ENCODE data around the gene SUSD1. TPM values are rescaled to one million over a fixed set of nuclear protein-coding genes. Genes with fewer than 3 reads are reported as not detected.
A peak's percentile ranks its signal among the peaks of the same experiment; 100 is the strongest.

Gene SUSD1
- total RNA-seq, 1 donor, result 14.5 TPM

DNA sequence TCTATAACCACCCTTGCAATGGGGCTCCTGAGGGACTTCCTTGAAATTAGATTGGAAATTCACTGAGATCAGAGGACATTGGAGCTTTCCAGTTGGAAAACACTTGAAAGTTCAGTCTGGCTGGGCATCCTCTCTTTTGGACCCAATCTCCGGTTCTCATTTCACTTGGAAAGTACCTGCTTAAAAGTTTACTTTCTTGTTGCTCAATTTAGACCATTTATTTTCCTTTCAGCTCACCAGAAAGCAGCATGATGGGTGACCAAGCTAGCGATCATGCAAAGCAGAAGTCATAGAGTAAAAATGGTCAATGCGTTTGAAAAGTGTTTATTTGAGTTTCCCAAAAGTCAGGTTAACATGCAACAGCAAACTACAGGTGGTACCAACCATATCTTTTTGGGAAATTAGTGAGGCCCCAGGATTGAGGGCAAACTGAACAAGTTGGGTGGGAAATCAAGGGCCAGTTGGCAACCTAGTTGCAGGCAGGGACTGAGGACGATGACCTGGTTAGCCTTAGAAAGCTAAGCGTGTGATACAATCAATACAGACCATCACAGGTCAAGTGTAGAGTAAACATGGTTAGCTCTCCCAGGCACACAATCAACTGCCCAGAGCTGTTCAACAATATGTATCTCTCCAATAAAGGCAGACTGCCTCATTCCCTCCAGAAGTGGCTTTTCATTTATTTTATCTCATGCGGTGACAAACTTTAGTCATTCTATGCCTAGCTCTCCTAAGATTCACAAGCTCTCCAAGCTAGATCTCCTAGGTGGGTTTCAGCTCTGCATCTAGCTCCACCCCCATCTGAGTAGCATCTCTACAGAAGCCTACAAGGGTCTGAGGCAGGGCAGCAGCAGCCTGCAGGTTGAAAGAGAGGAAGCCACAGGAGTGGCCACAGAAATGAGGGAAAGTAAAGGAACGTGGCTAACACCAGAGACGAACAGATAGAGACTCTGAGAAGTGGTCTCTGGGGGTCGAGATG is 141.6 kb downstream of the SUSD1 start:
- Histone ChIP-seq H3K4me2 (ENCODE audit: insufficient read depth, low read length) (peak overlapping the region; percentile 8), H3K4me1 (ENCODE audit: insufficient read depth, low read length) (peaks cover 57% of the 10 kb centered on the region)

DNA sequence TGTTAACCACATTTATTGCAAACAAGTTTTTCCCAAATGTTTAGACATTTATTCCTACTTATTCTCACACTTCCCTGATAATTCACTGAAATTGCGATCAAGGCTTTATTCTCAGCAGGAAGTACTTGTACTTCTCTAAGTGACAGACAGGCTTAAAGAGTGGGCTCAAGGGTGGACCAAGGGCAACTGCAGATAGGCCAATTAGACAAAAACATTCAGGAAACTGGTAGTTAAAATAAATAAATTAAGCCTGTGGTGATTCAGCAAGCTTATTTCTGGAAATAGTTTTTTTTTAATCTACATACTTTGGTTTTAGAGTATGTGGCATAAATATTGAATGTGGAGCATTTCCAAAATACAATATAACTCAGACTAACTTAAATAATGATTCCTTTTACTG is 142.4 kb downstream of the SUSD1 start:
- Histone ChIP-seq H3K9me3 (ENCODE audit: low read depth, low read length) (no peaks in the 10 kb centered on the region), H2AFZ (ENCODE audit: low read length) (no peak overlapping the region), H3K4me3 (ENCODE audit: insufficient read depth, low read length) (no peak overlapping the region), H3K4me2 (ENCODE audit: insufficient read depth, low read length) (peak overlapping the region; percentile 43), H4K20me1 (ENCODE audit: insufficient read depth, low read length) (no peaks in the 10 kb centered on the region), H3K36me3 (ENCODE audit: insufficient read depth, low read length) (no peaks in the 10 kb centered on the region), H3K4me1 (ENCODE audit: insufficient read depth, low read length) (peaks cover 51% of the 10 kb centered on the region), H3K79me2 (ENCODE audit: insufficient read depth, low read length) (peaks cover 3% of the 10 kb centered on the region), H3K27me3 (ENCODE audit: insufficient read depth, low read length) (no peaks in the 10 kb centered on the region), H3K27ac (ENCODE audit: low read depth, low read length) (peak overlapping the region; percentile 87)
- no peak for DNase-seq (ENCODE audit: insufficient read length, low spot score, missing footprints)
- TF ChIP-seq, protein P1, sequence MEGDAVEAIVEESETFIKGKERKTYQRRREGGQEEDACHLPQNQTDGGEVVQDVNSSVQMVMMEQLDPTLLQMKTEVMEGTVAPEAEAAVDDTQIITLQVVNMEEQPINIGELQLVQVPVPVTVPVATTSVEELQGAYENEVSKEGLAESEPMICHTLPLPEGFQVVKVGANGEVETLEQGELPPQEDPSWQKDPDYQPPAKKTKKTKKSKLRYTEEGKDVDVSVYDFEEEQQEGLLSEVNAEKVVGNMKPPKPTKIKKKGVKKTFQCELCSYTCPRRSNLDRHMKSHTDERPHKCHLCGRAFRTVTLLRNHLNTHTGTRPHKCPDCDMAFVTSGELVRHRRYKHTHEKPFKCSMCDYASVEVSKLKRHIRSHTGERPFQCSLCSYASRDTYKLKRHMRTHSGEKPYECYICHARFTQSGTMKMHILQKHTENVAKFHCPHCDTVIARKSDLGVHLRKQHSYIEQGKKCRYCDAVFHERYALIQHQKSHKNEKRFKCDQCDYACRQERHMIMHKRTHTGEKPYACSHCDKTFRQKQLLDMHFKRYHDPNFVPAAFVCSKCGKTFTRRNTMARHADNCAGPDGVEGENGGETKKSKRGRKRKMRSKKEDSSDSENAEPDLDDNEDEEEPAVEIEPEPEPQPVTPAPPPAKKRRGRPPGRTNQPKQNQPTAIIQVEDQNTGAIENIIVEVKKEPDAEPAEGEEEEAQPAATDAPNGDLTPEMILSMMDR (IDR thresholded peaks at IDR 0.05; ENCODE audit: extremely low read depth, low read depth, low read length), result no peak

More for the DNA sequence above, 141.6 kb downstream of the SUSD1 start:
- Histone ChIP-seq H3K9me3 (ENCODE audit: low read depth, low read length) (no peaks in the 10 kb centered on the region), H2AFZ (ENCODE audit: low read length) (no peak overlapping the region), H3K27me3 (ENCODE audit: insufficient read depth, low read length) (no peaks in the 10 kb centered on the region), H3K4me3 (ENCODE audit: insufficient read depth, low read length) (no peak overlapping the region), H3K79me2 (ENCODE audit: insufficient read depth, low read length) (peaks cover 3% of the 10 kb centered on the region), H4K20me1 (ENCODE audit: insufficient read depth, low read length) (no peaks in the 10 kb centered on the region), H3K36me3 (ENCODE audit: insufficient read depth, low read length) (no peaks in the 10 kb centered on the region), H3K27ac (ENCODE audit: low read depth, low read length) (peak overlapping the region; percentile 87)
- no peak for DNase-seq (ENCODE audit: insufficient read length, low spot score, missing footprints)
- TF ChIP-seq, protein P1 (IDR thresholded peaks at IDR 0.05; ENCODE audit: extremely low read depth, low read depth, low read length), result no peak

DNA sequence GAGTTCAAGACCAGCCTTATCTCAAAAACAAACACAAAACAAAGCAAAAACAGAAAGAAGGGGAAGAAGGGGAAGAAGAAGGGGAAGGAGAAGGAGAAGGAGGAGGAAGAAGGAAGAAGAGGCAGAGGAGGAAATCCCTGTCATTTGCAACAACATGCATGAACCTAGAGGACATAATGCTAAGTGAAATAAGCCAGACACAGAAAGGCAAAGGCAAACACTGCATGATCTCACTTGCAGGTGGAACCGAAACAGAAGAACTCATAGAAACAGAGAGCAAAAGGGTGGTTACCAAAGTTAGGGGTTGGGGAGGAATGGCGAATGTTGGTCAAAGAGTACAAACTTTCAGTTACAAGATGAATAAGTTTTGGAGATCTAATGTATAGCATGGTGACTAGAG is 143.1 kb downstream of the SUSD1 start:
- H3K4me1 ChIP-seq (ENCODE audit: insufficient read depth, low read length), result peaks cover 43% of the 10 kb centered on the region
- H3K79me2 ChIP-seq (ENCODE audit: insufficient read depth, low read length), result peaks cover 3% of the 10 kb centered on the region
- no peaks in the 10 kb centered on the region for H3K27me3 ChIP-seq (ENCODE audit: insufficient read depth, low read length)
- H3K4me3 ChIP-seq (ENCODE audit: insufficient read depth, low read length), result no peak overlapping the region
- H2AFZ ChIP-seq (ENCODE audit: low read length), result no peak overlapping the region
- H3K4me2 ChIP-seq (ENCODE audit: insufficient read depth, low read length), result no peak overlapping the region
- peak overlapping the region; percentile 87 for H3K27ac ChIP-seq (ENCODE audit: low read depth, low read length)
- no peaks in the 10 kb centered on the region for H4K20me1 ChIP-seq (ENCODE audit: insufficient read depth, low read length)
- DNase-seq (ENCODE audit: insufficient read length, low spot score, missing footprints), result no peak
- H3K36me3 ChIP-seq (ENCODE audit: insufficient read depth, low read length), result no peaks in the 10 kb centered on the region
- H3K9me3 ChIP-seq (ENCODE audit: low read depth, low read length), result no peaks in the 10 kb centered on the region
- TF ChIP-seq, protein P1 (IDR thresholded peaks at IDR 0.05; ENCODE audit: extremely low read depth, low read depth, low read length), result no peak

DNA sequence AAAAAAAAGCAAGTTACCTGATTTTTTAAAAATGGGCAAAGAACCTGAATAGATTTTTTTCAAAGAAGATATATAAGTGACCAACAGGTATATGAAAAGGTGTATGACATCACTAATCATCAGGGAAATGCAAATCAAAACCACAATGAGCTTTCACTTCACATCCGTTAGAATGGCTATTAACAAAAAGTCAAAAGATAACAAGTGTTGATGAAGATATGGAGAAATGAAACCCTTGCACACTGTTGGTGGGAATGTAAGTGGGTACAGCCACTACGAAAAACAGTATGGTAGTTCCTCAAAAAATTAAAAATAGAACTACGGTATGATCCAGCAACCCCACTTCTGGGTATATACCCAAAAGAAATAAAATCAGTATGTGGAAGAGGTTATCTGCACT is 143.7 kb downstream of the SUSD1 start:
- Histone ChIP-seq H3K4me1 (ENCODE audit: insufficient read depth, low read length) (peaks cover 42% of the 10 kb centered on the region), H3K4me2 (ENCODE audit: insufficient read depth, low read length) (no peak overlapping the region), H3K36me3 (ENCODE audit: insufficient read depth, low read length) (no peaks in the 10 kb centered on the region), H2AFZ (ENCODE audit: low read length) (no peak overlapping the region), H3K4me3 (ENCODE audit: insufficient read depth, low read length) (no peak overlapping the region), H4K20me1 (ENCODE audit: insufficient read depth, low read length) (no peaks in the 10 kb centered on the region), H3K27me3 (ENCODE audit: insufficient read depth, low read length) (no peaks in the 10 kb centered on the region), H3K79me2 (ENCODE audit: insufficient read depth, low read length) (peaks cover 3% of the 10 kb centered on the region), H3K9me3 (ENCODE audit: low read depth, low read length) (no peaks in the 10 kb centered on the region), H3K27ac (ENCODE audit: low read depth, low read length) (no peak overlapping the region)
- TF ChIP-seq, protein P1 (IDR thresholded peaks at IDR 0.05; ENCODE audit: extremely low read depth, low read depth, low read length), result no peak
- DNase-seq (ENCODE audit: insufficient read length, low spot score, missing footprints), result no peak

Measured in osteoblast (primary cell).